Ectodermal cell (in vitro differentiated cells): Measurements from ENCODE around the gene KRT31.
"Not testable (repeated sequence)": the region's sequence is repeated elsewhere in the genome, so short reads cannot be mapped to it uniquely, and the experiment has no call there.

Experiments used
- H3K27ac ChIP-seq: 2 replicates; pipeline ENCODE4 v1.7.0; 2013; ENCODE audit warnings: mild to moderate bottlenecking, low read depth, low read length; ENCODE audit not compliant: insufficient read depth, poor library complexity, severe bottlenecking
- H3K27me3 ChIP-seq: 2 replicates; pipeline ENCODE4 v1.7.0; 2013; ENCODE audit warnings: mild to moderate bottlenecking, low read length; ENCODE audit not compliant: insufficient read depth, control insufficient read depth, poor library complexity, severe bottlenecking
- H3K36me3 ChIP-seq: one replicate; pipeline ENCODE4 v1.7.0; 2013; ENCODE audit warnings: low read length; ENCODE audit not compliant: control insufficient read depth, insufficient read depth
- H3K4me1 ChIP-seq: one replicate; pipeline ENCODE4 v1.7.0; 2013; ENCODE audit warnings: low read length; ENCODE audit not compliant: control insufficient read depth, insufficient read depth
- H3K4me3 ChIP-seq: 2 replicates; pipeline ENCODE4 v1.7.0; 2013; ENCODE audit warnings: low read depth, low read length, control low read depth; ENCODE audit not compliant: insufficient read depth
- H3K9me3 ChIP-seq: 2 replicates; pipeline ENCODE4 v1.7.0; 2013; ENCODE audit warnings: mild to moderate bottlenecking, low read length, moderate library complexity; ENCODE audit not compliant: control insufficient read depth
- WGBS, 2 experiments: methylation state at CpG; one replicate each; pipeline ENCODE4 v1.1.7; 2013; ENCODE audit warnings: missing lambda C conversion rate in 2 of 2; 5-methylcytosine and 5-hydroxymethylcytosine counted together

KRT31 gene

GRCh38 chr17:41393294-41393693, 4.1 kb downstream of the KRT31 start:
- Histone ChIP-seq H3K4me1 (no peaks in the 10 kb centered on the region), H3K4me3 (no peak overlapping the region), H3K9me3 (no peaks in the 10 kb centered on the region), H3K36me3 (no peaks in the 10 kb centered on the region), H3K27ac (no peak overlapping the region), H3K27me3 (no peaks in the 10 kb centered on the region)
- WGBS, 2 experiments, result 88 to 95% methylated on average over 5 of the region's 5 CpGs

- no CpG with 5 or more reads among the region's 1 CpG for WGBS, 2 experiments
- no peaks in the 10 kb centered on the region for H3K9me3 ChIP-seq
- no peaks in the 10 kb centered on the region for H3K36me3 ChIP-seq
- no peak overlapping the region for H3K4me3 ChIP-seq
- no peaks in the 10 kb centered on the region for H3K27me3 ChIP-seq
- H3K27ac ChIP-seq, result no peak overlapping the region
- no peaks in the 10 kb centered on the region for H3K4me1 ChIP-seq
Measured at GRCh38 chr17:41392278-41392677, 5.1 kb downstream of the KRT31 start.

- Histone ChIP-seq H3K36me3 (no peaks in the 10 kb centered on the region), H3K4me3 (no peak overlapping the region), H3K4me1 (no peaks in the 10 kb centered on the region), H3K9me3 (no peaks in the 10 kb centered on the region), H3K27ac (no peak overlapping the region), H3K27me3 (no peaks in the 10 kb centered on the region)
- WGBS, 2 experiments, result 85 to 90% methylated on average over 2 of the region's 2 CpGs
Measured at GRCh38 chr17:41391535-41391934, 5.9 kb downstream of the KRT31 start.

- H3K4me1 ChIP-seq, result no peaks in the 10 kb centered on the region
- no peaks in the 10 kb centered on the region for H3K9me3 ChIP-seq
- H3K36me3 ChIP-seq, result no peaks in the 10 kb centered on the region
- H3K27ac ChIP-seq, result no peak overlapping the region
- H3K4me3 ChIP-seq, result no peak overlapping the region
- 91 to 94% methylated on average over 7 of the region's 7 CpGs for WGBS, 2 experiments
- no peaks in the 10 kb centered on the region for H3K27me3 ChIP-seq
Measured at GRCh38 chr17:41390411-41390938, 6.9 kb downstream of the KRT31 start.

- WGBS, 2 experiments, result 77 to 90% methylated on average over 4 of the region's 4 CpGs
Measured at GRCh38 chr17:41387670-41388069, 9.7 kb downstream of the KRT31 start.

GRCh38 chr17:41386227-41386626, 11.2 kb downstream of the KRT31 start:
- WGBS, 2 experiments, result 86% methylated on average over 1 of the region's 1 CpG; no CpG with 5 or more reads in 1 of the 2 experiments

More at GRCh38 chr17:41387670-41388069, 9.7 kb downstream of the KRT31 start:
- Histone ChIP-seq H3K4me3 (no peak overlapping the region), H3K27me3 (no peaks in the 10 kb centered on the region), H3K9me3 (no peaks in the 10 kb centered on the region), H3K4me1 (no peaks in the 10 kb centered on the region), H3K27ac (no peak overlapping the region), H3K36me3 (no peaks in the 10 kb centered on the region)

GRCh38 chr17:41383690-41384089, 13.7 kb downstream of the KRT31 start:
- Histone ChIP-seq H3K9me3 (no peaks in the 10 kb centered on the region), H3K4me3 (no peak overlapping the region), H3K27me3 (no peaks in the 10 kb centered on the region), H3K4me1 (no peaks in the 10 kb centered on the region), H3K27ac (no peak overlapping the region), H3K36me3 (no peaks in the 10 kb centered on the region)
- 89 to 93% methylated on average over 1 of the region's 1 CpG for WGBS, 2 experiments

More at GRCh38 chr17:41386227-41386626, 11.2 kb downstream of the KRT31 start:
- H3K27ac ChIP-seq, result no peak overlapping the region
- no peak overlapping the region for H3K4me3 ChIP-seq
- H3K27me3 ChIP-seq, result no peaks in the 10 kb centered on the region
- H3K9me3 ChIP-seq, result no peaks in the 10 kb centered on the region
- H3K36me3 ChIP-seq, result no peaks in the 10 kb centered on the region
- H3K4me1 ChIP-seq, result no peaks in the 10 kb centered on the region

- 97 to 100% methylated on average over 1 of the region's 1 CpG for WGBS, 2 experiments
- Histone ChIP-seq H3K4me3 (no peak overlapping the region), H3K36me3 (no peaks in the 10 kb centered on the region), H3K9me3 (no peaks in the 10 kb centered on the region), H3K27ac (no peak overlapping the region), H3K27me3 (no peaks in the 10 kb centered on the region), H3K4me1 (no peaks in the 10 kb centered on the region)
Measured at GRCh38 chr17:41382394-41382793, 15.0 kb downstream of the KRT31 start.

- H3K27me3 ChIP-seq, H3K27ac ChIP-seq, H3K4me3 ChIP-seq, H3K36me3 ChIP-seq, H3K9me3 ChIP-seq, H3K4me1 ChIP-seq: not testable (repeated sequence)
- 93 to 94% methylated on average over 13 of the region's 13 CpGs for WGBS, 2 experiments
Measured at GRCh38 chr17:41381943-41382342, 15.5 kb downstream of the KRT31 start, which contains the start of gene KRT34. Gene KRT34, minus strand, starts transcription at chr17:41382306. Its CDS starts 60 bp downstream, at chr17:41382246.

GRCh38 chr17:41380091-41380490, 17.3 kb downstream of the KRT31 start:
- not testable (repeated sequence) for H3K4me1 ChIP-seq, H3K27me3 ChIP-seq, H3K36me3 ChIP-seq, H3K27ac ChIP-seq, H3K4me3 ChIP-seq, H3K9me3 ChIP-seq
- 92 to 96% methylated on average over 7 of the region's 7 CpGs for WGBS, 2 experiments

- Histone ChIP-seq H3K4me1 (no peaks in the 10 kb centered on the region), H3K27me3 (no peaks in the 10 kb centered on the region), H3K36me3 (no peaks in the 10 kb centered on the region), H3K27ac (no peak overlapping the region), H3K9me3 (no peaks in the 10 kb centered on the region), H3K4me3 (no peak overlapping the region)
- WGBS, 2 experiments, result 80 to 84% methylated on average over 2 of the region's 2 CpGs
Measured at GRCh38 chr17:41377546-41377945, 19.9 kb downstream of the KRT31 start.
